ENCODE results near the gene MRO. TPM values are rescaled to one million over a fixed set of nuclear protein-coding genes. Genes with fewer than 3 reads are reported as not detected.
"Not testable (repeated sequence)": the region's sequence is repeated elsewhere in the genome, so short reads cannot be mapped to it uniquely, and the experiment has no call there.

The MRO gene
- total RNA-seq, 1 experiment from 2014 or later, result 0.03 TPM

DNA sequence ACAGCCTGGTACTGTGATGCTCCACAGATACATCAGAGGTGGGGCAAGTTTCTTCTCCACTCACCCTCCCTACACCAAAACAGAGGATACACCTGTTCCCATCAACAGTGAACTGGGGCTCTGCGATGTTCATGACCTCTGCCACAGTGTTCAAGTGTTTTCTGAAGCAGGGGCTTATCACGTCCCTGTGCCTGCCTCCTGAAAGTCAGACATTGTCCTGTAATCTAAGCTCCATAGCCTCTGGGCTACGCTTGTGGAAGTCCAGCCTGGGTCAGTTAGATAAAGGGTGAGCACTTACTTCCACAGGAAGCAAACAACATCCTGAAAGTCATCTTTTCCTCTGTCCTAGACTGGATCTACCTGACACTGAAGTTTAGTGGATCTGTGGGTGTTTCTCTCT, 20.2 kb upstream of the MRO start:
- no peak for DNase-seq (ENCODE audit: low spot score)
- in situ Hi-C loops (cut with HindIII; ENCODE audit: low sequenced_read_pairs), result no loop called here

DNA sequence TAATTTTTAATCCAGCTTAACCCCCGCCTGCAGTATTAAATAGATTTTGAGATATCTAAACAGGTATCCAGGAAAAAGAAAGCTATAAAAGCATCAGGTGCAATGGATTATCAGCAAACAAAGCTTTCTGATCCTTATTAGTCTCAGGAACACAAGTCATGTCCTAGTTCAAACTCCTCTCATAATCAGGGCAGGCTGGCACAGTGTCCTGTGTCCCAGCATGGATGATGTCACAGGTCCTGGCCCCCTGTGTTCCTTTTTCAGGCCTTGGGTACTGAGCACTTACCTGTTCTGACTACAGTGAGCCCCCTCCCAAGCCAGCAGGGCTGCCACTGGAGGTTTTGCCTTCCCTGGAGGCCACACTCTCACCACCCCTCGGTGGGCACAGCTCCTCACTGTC, 19.5 kb upstream of the MRO start:
- in situ Hi-C loops (cut with HindIII; ENCODE audit: low sequenced_read_pairs), result no loop called here
- DNase-seq (ENCODE audit: low spot score), result no peak

DNA sequence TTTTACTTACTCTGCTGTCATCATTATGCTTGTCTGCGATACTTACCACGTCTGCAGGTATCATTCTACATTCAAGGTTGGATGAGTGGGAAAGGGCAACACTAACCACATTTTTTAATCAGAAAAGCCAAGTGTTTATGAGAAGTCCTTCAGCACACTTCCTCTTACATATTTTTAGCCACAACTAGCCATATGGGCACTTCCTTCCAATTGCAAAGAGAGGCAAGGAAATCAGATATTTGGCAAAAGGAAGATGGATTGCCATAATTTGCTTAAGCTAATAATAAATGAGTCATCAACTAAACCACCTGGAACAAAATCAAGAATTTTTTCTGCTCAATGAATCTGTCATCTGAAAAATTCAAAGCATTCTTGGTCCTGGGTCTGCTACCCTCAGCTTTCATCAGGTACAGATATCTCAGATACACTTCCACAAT, 16.7 kb upstream of the MRO start:
- in situ Hi-C loops (cut with HindIII; ENCODE audit: low sequenced_read_pairs), result no loop called here
- DNase-seq (ENCODE audit: low spot score), result no peak

DNA sequence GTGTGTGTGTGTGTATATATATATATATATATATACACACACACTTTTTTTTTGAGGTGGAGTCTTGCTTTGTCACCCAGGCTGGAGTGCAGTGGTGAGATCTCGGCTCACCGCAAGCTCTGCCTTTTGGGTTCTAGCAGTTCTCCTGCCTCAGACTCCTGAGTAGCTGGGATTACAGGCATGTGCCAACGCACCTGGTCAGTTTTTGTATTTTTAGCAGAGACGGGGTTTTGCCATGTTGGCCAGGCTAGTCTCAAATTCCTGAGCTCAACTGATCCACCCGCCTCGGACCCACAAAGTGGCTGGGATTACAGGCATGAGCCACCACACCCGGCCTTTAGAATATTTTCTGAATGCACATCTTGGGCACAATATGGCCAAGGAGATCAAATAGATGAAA, 13.7 kb upstream of the MRO start:
- in situ Hi-C loops (cut with HindIII; ENCODE audit: low sequenced_read_pairs), result not testable (repeated sequence)
- peak; percentile 62 for DNase-seq (ENCODE audit: low spot score)

DNA sequence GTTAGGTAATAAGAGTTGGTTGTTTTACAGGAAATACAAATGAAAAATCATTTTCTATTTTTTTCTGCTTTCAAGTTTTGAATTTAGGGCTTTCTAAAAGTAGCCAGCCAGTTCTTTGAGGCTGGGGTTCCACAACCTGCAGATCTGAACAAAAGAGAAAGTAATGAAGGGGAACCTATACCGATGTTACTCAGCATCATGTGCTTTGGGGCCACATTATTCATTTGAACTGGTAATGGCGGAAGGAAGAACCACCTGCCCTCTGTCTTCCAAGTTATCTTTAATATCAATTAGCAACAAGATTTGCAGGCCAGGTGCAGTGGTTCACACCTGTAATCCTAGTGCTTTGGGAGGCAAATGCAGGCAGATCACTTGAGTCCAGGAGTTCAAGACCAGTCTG, 12.9 kb upstream of the MRO start:
- in situ Hi-C loops (cut with HindIII; ENCODE audit: low sequenced_read_pairs), result no loop called here
- DNase-seq (ENCODE audit: low spot score), result no peak

DNA sequence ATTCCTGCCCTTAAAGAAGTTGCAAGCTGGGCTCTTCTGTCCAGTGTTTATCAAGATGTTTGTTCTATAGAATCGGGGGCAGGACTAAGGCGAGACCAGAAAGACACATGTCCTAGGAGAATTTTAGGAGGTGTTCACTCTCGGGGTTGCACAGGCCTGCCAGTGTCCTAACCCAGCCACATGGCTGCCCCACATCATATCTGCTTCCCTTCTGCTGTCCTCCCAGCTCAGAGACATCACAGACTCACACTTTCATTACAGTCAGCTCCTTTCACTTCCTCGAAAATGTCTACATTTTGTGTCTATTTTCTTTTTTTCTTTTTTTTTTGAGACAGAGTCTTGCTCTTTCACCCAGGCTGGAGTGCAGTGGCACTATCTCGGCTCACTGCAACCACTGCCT, 10.7 kb upstream of the MRO start:
- in situ Hi-C loops (cut with HindIII; ENCODE audit: low sequenced_read_pairs), result no loop called here
- no peak for DNase-seq (ENCODE audit: low spot score)

DNA sequence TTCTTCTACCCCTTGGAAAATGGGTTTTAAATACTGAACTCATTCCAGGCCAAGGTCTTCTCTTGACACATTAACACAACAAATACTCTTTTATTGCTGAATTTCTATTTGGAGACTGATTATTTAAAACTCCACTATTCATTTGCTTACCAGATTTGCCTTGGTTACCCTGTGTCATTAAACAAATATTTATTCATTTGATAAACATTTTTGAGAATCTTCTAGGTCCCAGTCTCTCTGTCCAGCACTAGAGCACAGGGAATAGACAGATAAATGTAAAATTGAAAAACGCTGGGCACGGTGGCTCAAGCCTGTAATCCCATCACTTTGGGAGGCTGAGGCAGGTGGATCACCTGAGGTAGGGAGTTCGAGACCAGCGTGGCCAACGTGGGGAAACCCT, 9.8 kb upstream of the MRO start:
- DNase-seq (ENCODE audit: low spot score), result no peak
- in situ Hi-C loops (cut with HindIII; ENCODE audit: low sequenced_read_pairs), result no loop called here

DNA sequence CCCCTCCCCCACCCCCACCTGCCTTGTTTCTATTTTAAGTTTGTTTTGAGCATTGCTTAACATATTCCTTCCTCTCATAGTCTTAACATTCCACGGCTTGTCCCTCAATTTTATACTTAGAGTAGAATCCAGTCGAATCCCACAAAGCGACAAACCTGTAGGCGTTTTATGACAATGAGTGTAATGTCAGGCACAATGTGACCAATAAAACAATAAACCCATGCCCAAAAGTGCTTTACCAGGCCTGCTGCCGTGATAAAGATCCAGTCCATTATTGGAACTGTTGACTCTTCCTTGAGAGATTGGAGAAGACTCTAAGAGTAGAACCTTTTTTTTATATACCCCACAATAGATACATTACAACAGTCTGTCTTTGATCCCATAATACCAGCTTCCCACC, 6.2 kb upstream of the MRO start:
- in situ Hi-C loops (cut with HindIII; ENCODE audit: low sequenced_read_pairs), result no loop called here
- no peak for DNase-seq (ENCODE audit: low spot score)

DNA sequence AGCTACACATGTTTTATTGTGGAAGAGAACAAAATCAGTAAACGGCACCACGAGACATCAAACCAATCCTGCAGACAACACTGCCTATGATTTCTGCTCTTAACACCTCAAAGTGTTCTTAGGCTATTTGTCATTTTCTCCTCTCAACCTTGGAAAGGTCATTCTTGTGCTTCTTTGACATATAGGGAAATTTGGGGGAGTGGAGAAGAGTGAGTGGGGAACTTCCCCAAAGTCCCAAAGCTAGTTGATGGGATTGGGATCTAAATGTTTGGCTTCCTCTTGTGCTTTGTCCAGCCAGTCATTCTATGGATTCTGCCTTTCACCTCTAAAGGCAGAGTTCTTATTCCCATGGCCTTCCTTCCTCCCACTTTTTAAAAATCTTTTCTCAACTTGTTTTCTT, 5.8 kb upstream of the MRO start:
- in situ Hi-C loops (cut with HindIII; ENCODE audit: low sequenced_read_pairs), result no loop called here
- DNase-seq (ENCODE audit: low spot score), result no peak

DNA sequence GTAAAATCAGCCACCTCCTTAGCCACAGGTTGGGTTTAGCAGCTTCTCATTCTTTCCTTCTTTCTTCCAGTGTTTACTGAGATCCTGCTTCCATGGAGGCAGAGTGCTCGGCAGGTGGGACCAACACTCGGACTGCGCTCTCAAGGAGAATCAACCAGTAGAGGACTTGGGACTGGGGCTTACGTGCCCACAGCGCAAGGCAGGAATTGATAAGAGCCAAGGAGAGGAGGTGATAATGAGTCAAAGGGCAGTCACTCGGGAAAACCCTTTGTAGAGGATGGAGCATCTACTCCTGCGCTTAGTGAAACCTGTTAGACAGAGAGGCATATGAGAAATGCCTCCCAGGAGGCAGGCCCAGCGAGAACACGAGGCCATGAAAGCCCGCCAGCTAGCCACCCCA, 2.9 kb upstream of the MRO start:
- DNase-seq (ENCODE audit: low spot score), result no peak
- in situ Hi-C loops (cut with HindIII; ENCODE audit: low sequenced_read_pairs), result no loop called here

DNA sequence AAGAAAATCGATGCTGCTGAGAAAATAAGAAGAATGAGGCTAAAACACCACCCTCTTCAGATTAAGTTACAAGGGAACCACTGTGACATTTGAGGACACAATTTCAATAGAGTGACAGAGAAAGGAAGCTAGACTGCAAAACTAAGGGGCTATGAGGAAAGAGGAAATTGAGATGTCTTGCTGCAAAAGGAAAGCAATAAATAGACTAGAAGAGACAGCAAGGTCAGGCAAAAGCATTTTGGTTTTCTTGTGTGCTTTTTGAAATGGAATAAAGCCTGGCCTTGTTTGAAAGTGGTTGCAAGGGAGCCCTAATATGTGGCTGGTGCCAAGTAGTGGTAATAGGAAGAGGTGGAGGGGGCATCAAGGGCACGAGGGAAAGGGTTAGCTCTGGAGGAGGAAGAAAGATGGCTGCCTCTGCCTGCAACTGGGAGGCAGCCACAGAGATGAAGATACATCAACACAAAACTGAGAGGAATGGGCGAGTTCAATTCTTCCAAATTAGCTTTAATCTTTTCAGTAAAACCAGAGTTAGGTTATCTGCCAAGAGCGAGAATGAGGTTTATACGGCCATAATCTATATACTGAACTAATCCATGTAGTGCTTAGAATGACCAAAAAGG, 1.2 kb upstream of the MRO start:
- in situ Hi-C loops (cut with HindIII; ENCODE audit: low sequenced_read_pairs), result no loop called here
- peak; percentile 26 for DNase-seq (ENCODE audit: low spot score)

DNA sequence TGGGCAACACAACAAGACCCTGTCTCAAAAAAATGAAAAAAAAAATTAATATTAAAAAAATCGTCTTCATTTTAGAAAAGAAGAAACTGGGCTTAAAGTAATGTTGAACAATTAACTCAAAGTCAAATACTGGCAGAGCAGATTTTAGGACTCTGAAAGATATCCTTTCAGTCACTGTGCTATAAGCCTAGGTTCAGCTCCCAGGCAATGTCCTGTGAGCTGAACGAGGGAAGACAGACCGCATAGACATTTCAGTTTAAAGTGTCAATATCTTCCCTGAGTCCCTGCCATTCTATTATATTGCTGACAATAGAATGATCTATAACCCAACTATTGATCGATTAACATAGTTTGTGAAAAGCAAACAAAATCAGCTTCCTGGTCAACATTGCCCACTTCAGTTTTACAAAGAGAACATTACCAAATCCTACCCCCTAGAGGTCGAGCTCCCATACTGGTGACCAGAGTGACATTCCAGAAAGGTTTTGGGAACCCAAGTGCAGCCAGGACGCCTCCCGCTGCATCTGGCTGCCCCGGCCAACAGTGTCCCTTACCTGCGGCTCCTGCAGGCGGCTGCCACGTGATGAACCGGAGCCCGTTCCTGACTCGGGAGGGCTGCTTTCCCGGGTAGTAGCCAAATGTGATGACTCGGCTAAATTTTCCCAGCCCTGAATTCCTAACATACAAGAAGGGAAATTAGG, 639 bp downstream of the MRO start:
- in situ Hi-C loops (cut with HindIII; ENCODE audit: low sequenced_read_pairs), result no loop called here
- DNase-seq (ENCODE audit: low spot score), result peak; percentile 65

DNA sequence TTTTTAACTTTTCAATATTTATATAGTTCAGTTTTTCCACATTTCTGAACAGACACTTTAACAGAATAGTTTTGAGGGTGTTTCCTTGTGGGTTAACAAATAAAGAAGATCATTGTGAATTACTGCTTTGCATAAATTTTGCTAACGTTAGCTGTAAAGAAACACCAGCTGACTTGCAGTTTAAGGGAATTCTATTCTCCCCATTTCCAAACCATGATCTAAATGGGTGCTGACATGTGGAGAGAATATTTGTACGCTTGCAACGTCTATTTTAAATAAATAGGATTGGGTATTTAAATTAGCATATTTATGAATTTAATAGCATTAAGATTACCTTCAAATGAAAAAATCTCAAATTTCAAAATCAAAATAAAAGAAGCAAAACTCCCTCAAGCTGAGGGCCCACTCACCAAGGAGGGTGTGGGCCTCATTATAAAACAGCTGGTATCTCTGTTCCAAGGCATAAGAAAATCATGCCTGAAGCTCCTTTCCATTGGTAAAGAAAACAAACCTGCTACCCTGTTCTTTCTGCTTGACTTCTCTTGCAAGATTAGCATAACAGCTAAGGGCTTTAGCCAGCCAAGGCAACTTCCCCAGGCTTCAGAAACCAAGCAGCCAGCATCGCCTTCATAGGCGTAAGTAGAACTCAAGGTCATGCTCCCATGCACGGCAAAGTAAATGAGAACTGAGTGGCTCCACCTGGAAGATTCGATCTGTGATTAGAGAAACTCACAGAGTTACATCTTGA, 3.2 kb downstream of the MRO start:
- peak; percentile 10 for DNase-seq (ENCODE audit: low spot score)
- in situ Hi-C loops (cut with HindIII; ENCODE audit: low sequenced_read_pairs), result no loop called here

DNA sequence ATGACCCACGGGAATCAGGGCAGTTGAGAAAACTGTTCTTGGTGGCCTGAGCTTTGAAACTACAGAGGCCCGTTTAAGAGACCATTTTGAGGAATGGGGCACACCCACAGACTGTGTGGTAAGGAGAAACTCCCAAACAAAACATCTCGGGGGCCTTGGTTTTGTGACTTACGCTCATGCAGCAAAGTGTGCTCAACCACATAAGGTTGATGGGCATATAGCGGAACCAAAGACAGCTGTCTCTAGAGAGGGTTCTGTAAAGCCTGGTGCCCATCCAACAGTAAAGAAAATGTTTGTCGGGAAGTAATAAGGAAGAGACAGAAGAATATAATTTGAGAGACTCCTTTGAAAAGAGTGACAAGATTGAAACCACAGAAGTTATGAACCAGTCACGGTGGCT, 5.4 kb downstream of the MRO start:
- in situ Hi-C loops (cut with HindIII; ENCODE audit: low sequenced_read_pairs), result no loop called here

DNA sequence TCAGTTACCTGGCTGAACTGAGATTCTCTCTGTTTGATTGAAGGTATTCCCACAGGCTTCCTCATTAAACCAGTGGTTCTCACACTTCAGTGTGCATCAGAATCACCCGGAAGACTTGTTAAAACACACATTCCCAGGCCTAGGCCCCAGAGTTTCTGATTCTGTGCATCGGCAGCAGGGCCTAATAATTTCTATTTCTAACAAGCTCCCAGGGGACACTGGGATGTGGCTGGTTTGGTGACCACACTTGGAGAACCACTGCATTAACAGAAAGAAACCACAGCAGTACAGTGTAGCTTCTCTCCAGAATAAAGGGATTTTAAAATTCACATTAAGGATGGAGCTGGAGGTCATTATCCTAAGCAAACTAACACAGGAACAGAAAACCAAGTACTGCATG, 6.5 kb downstream of the MRO start:
- no peak for DNase-seq (ENCODE audit: low spot score)
- in situ Hi-C loops (cut with HindIII; ENCODE audit: low sequenced_read_pairs), result no loop called here

More for the DNA sequence above, 5.4 kb downstream of the MRO start:
- DNase-seq (ENCODE audit: low spot score), result no peak

DNA sequence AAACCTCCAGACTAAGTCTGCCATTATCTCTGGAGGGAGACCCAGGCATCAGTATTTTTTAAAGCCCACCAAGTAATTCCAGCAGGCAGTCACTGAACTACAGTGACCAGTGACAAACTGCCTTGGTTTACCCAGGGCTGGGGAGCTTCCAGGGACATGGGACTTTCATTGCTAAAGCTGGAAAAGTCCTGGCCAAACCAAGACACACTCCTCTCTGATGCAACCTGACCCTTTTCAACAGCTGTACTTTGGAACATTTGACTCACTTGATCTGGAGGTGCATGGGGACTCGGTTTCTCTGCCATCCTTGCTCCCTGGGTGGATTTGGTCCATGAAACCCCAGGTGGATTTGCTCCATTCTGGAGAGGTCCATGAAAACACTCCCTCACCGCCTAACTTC, 7.0 kb downstream of the MRO start:
- DNase-seq (ENCODE audit: low spot score), result no peak
- in situ Hi-C loops (cut with HindIII; ENCODE audit: low sequenced_read_pairs), result no loop called here

DNA sequence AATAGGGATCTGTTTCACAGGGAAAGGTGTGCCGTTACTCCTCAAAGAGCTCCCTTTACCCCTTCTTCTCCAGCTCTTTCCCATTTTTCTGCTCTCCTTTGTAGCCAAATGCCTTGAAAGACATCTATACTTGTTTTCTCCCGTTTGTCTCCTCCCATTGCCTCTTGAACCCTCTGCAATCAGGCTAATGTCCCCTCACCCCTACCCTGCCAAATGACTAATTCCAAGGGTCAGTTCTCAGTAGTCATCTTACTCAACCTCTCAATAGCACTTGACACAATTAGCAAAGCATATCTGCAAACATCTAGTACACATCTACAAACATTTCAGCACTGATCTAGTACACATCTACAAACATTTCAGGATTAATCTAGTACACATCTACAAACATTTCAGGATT, 12.6 kb downstream of the MRO start:
- in situ Hi-C loops (cut with HindIII; ENCODE audit: low sequenced_read_pairs), result no loop called here
- DNase-seq (ENCODE audit: low spot score), result no peak

DNA sequence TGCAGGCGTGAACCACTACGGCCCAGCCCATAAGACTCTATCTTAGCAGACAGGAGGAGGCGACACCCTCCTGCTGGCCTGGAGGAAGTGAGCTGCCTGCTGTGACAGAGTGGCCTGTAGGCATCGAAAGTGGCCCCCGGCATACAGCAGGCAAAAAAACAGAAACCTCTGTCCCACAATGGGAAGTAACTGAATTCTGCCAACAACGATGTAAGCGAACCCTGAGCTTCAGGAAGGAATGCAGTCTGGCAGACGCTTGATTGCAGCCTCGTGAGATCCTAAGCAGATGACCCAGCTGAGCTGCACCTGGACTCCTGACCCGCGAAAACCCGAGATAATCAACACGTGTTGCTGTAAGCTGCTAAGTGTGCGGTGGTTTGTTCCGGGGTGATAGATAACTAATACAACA, 13.6 kb downstream of the MRO start:
- in situ Hi-C loops (cut with HindIII; ENCODE audit: low sequenced_read_pairs), result no loop called here
- DNase-seq (ENCODE audit: low spot score), result no peak

DNA sequence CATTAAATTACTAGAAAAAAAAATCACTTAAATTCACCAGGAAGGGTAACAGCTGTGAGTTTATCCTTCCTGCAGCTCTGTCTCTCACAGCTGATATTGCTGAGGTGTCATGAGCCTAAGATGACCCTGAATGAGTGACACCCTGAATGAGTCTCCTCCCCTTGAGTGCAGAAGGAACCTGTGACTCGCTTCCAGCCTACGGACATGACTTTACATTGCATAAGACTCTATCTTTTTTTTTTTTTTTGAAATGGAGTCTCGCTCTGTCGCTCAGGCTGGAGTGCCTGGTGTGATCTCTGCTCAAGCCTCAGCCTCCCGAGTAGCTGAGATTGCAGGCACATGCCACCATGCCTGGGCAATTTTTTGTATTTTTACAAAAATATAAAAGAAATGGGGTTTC, 14.1 kb downstream of the MRO start:
- DNase-seq (ENCODE audit: low spot score), result no peak
- in situ Hi-C loops (cut with HindIII; ENCODE audit: low sequenced_read_pairs), result no loop called here

DNA sequence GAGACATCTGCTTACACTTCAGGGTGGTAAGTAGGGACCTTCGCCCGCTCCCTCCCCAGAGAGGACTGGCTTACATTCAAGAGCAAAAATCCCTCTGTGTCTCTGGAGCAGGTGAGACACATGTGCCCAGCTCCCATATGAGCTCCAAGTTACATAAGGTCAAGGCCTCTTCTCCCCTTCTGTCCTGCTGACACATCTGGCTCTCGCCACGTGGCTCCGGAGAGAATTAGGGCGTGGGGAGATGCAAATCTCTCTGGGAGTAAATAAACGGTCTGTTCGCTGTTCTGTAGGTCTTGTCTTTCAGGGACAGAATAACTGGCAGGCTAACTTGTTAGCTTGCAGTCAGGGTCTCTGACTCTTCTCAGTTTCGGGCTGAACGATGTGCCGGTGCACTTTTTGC, 16.2 kb downstream of the MRO start:
- DNase-seq (ENCODE audit: low spot score), result no peak
- in situ Hi-C loops (cut with HindIII; ENCODE audit: low sequenced_read_pairs), result no loop called here

DNA sequence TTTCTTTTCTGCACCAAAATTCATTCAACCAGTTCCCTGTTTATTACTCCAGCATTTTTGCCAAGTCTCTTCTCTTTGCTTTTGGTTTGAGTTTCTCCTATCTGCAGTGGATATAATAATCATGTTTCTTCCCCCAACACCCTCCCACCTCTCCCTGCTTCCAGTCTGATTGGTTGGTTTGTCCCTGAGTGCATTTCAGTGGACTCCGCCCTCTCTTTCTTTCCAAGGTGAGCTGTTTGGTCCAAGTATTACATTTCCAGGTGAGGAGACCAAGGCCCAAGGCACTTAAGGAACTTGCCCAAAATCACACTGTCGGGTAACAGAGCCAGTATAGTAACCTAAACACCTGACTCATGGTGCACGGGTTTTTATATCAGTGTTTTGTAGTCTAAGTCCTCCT, 17.7 kb downstream of the MRO start:
- in situ Hi-C loops (cut with HindIII; ENCODE audit: low sequenced_read_pairs), result no loop called here
- DNase-seq (ENCODE audit: low spot score), result no peak

Data from G401 (cell line).